Spinal cord (tissue), 10 donors: ENCODE results near the gene TREM2. TPM values are rescaled to one million over a fixed set of nuclear protein-coding genes. Genes with fewer than 3 reads are reported as not detected.

Source experiments
- DNase-seq, 6 donors: peaks; one replicate each; pipeline versions ENCODE4 v3.0.0 to v3.0.0-alpha.2; 2013 to 2015; ENCODE audit warnings: low spot score in 6 of 6, low read depth in 4 of 6
- H3K27ac ChIP-seq: one replicate; pipeline ENCODE4 v1.5.1; 2013; ENCODE audit warnings: low read depth, low read length, control low read depth
- H3K27me3 ChIP-seq: one replicate; pipeline ENCODE4 v1.6.1; 2013; ENCODE audit warnings: low read length; ENCODE audit not compliant: control insufficient read depth, insufficient read depth
- H3K36me3 ChIP-seq: one replicate; pipeline ENCODE4 v1.6.1; 2013; ENCODE audit warnings: low read length; ENCODE audit not compliant: control insufficient read depth, insufficient read depth
- H3K4me1 ChIP-seq: one replicate; pipeline ENCODE4 v1.6.1; 2013; ENCODE audit warnings: low read length; ENCODE audit not compliant: control insufficient read depth, insufficient read depth
- H3K4me3 ChIP-seq: one replicate; pipeline ENCODE4 v1.5.1; 2013; ENCODE audit warnings: low read depth, low read length, control low read depth
- H3K9me3 ChIP-seq: one replicate; pipeline ENCODE4 v1.6.1; 2013; ENCODE audit warnings: low read length; ENCODE audit not compliant: control insufficient read depth, insufficient read depth
- WGBS: methylation state at CpG from one replicate; pipeline ENCODE4 v1.1.5; 2013; ENCODE audit warnings: missing lambda C conversion rate; ENCODE audit not compliant: insufficient coverage; 5-methylcytosine and 5-hydroxymethylcytosine counted together
- polyA plus RNA-seq, 2 donors: library from polyadenylated mRNA; unstranded; fragments of 120-200 nt; gene quantifications; one replicate each; pipeline ENCODE4 v1.2.1, GENCODE V29; 2013; ENCODE audit not compliant: insufficient read length in 2 of 2
- total RNA-seq, 2 donors: library from RNA; depleted of rRNA in 1 of 2; stranded (reverse); fragments of 120-200 nt in 1 of 2; fragments of >200 nt in 1 of 2; gene quantifications; one replicate each; pipeline versions ENCODE4 v1.2.3 to v1.2.4, GENCODE V29; 2013 to 2014
- donor health status: healthy.

Gene TREM2
- total and polyA plus RNA-seq, 4 donors = 20.9 to 27.4 (median 23.4) TPM

- 78% methylated on average over 3 of the region's 3 CpGs for WGBS
- DNase-seq = no peak
- no peak overlapping the region for H3K4me3 ChIP-seq
Measured at GRCh38 chr6:41160933-41161332, 2.0 kb downstream of the TREM2 start.

DNA sequence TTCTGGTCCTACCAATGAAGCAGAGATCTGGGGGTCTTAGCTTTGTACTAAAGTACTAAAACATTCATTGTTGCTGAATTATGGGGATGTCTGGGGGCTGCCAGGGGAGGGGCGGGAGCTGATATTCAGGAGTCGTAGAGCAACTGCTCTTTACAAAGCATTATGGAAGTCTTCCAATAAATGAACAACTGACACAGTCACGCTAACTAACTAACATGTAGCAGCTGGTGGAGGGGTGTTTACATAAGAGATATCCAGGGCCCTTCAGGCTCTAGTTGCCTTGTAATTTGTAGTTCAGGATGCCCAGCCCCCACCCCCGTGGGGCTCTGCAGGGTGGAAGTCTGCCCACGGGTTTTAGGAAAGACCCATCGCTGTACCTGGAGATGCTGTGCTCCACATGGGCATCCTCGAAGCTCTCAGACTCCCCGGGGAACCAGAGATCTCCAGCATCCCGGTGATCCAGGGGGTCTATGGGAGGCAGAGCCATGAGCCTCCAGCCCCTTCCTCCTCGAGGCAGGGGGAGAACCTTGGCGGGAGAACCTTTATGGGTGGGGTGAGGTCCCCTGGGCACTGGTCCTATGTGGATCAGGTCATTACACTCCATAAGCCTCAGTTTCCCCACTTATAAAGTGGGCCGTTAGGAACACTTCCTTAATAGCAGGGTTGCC lies 3.4 kb downstream of the TREM2 start:
- Histone ChIP-seq H3K36me3 (no peaks in the 10 kb centered on the region), H3K27ac (no peak overlapping the region), H3K27me3 (no peaks in the 10 kb centered on the region), H3K4me1 (peaks cover 4% of the 10 kb centered on the region), H3K4me3 (no peak overlapping the region), H3K9me3 (no peaks in the 10 kb centered on the region)
- DNase-seq = no peak
- WGBS = 89% methylated on average over 7 of the region's 12 CpGs

More at GRCh38 chr6:41160933-41161332, 2.0 kb downstream of the TREM2 start:
- H3K27me3 ChIP-seq = no peaks in the 10 kb centered on the region
- H3K27ac ChIP-seq = no peak overlapping the region
- no peaks in the 10 kb centered on the region for H3K9me3 ChIP-seq
- H3K4me1 ChIP-seq = peaks cover 4% of the 10 kb centered on the region
- no peaks in the 10 kb centered on the region for H3K36me3 ChIP-seq

DNA sequence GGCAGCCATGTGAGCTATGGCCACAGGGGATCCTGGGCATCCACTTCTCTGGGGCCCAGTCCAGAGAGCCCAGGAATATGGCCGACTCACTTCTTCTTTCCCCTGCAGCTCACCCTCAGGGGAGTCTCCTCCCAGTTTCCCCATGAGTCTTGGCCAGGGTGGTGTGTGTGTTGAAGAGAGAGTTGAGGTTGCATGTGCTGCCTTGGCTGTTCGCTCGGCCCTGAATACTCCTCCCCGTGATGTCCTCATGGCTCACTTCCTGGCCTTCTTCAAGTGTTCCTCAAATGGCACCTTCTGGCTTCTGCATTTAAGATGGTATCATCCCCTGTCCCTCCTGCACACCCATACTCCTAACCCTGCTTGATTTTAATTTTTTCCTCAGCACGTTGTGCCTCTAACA lies 5.6 kb downstream of the TREM2 start:
- H3K4me3 ChIP-seq = no peak overlapping the region
- 96% methylated on average over 4 of the region's 5 CpGs for WGBS
- H3K9me3 ChIP-seq = no peaks in the 10 kb centered on the region
- no peak overlapping the region for H3K27ac ChIP-seq
- H3K4me1 ChIP-seq = peaks cover 4% of the 10 kb centered on the region
- H3K36me3 ChIP-seq = no peaks in the 10 kb centered on the region
- no peaks in the 10 kb centered on the region for H3K27me3 ChIP-seq
- no peak for DNase-seq

- Histone ChIP-seq H3K27ac (no peak overlapping the region), H3K4me3 (no peak overlapping the region), H3K4me1 (peaks cover 4% of the 10 kb centered on the region), H3K27me3 (no peaks in the 10 kb centered on the region), H3K9me3 (no peaks in the 10 kb centered on the region), H3K36me3 (no peaks in the 10 kb centered on the region)
- DNase-seq = no peak
- WGBS = 94% methylated on average over 6 of the region's 6 CpGs
Measured at GRCh38 chr6:41156771-41157170, 6.1 kb downstream of the TREM2 start.

- no peak for DNase-seq
- H3K27ac ChIP-seq = no peak overlapping the region
- 89% methylated on average over 4 of the region's 4 CpGs for WGBS
- no peaks in the 10 kb centered on the region for H3K9me3 ChIP-seq
- H3K4me1 ChIP-seq = peaks cover 4% of the 10 kb centered on the region
- H3K27me3 ChIP-seq = no peaks in the 10 kb centered on the region
- H3K4me3 ChIP-seq = no peak overlapping the region
- H3K36me3 ChIP-seq = no peaks in the 10 kb centered on the region
Measured at GRCh38 chr6:41156001-41156400, 6.9 kb downstream of the TREM2 start.

- Histone ChIP-seq H3K4me3 (no peak overlapping the region), H3K36me3 (no peaks in the 10 kb centered on the region), H3K4me1 (peaks cover 4% of the 10 kb centered on the region), H3K27ac (no peak overlapping the region), H3K27me3 (no peaks in the 10 kb centered on the region), H3K9me3 (no peaks in the 10 kb centered on the region)
- WGBS = no CpG with 5 or more reads among the region's 7 CpGs
- DNase-seq = no peak
Measured at GRCh38 chr6:41155132-41155805, 7.6 kb downstream of the TREM2 start.

DNA sequence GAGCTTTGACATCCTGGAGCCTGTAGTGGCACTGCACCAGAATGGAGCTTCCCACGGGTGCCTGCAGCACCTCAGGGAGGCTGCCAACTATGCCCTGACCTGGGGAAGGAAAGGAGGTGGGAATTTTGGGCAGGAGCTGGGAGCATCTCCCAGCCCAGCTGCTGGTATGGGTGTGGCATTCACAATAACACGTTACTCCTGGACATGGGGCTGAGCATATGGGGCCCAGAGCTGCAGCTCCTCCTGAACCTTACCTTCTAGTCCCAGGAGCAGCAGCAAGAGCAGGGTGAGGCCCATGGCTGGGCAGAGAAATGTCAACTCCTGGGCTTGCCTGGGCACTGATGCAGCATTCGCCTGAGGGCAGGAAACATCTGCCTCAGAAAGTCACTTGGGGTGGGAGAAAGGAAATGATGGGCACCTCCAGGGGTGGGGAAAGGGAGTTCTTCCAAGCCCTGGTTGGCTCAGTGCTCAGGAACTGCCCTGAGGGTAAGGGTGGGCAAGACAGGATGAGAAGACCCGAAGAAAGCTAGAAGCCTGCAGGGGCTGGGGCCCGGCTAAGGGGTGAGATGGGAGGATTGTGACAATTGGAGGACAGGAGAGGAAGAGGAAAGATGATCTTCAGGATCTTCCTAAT lies 8.8 kb downstream of the TREM2 start, which contains the start of gene TREML1:
Gene TREML1, minus strand, starts transcription at position 356 of the 634 bp plus-strand sequence. Its CDS starts 59 bp downstream, at position 297.
- no peaks in the 10 kb centered on the region for H3K9me3 ChIP-seq
- WGBS = 80% methylated on average over 5 of the region's 5 CpGs
- no peak for DNase-seq

DNA sequence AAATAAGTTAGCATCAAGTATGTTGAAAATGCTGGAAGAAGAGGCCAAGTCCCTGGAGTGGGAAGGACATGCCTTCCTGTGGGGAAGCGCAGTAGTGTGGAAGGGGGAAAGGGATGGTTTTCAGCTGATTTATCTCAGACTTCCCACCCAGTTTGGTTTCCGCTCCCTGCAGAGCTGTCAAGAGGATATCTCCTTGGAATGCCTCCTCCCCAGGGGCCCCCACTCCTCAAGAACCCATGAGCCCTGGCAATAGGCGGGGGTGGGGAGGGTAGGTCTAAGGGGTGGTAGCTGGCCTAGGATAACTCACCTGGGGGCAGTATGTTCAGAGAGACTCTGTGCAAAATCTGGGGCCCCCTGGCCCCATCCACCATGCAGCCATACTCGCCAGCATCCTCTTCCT lies 9.5 kb downstream of the TREM2 start:
- H3K36me3 ChIP-seq = no peaks in the 10 kb centered on the region
- no peak for DNase-seq
- H3K27ac ChIP-seq = no peak overlapping the region
- no peak overlapping the region for H3K4me3 ChIP-seq
- H3K4me1 ChIP-seq = no peaks in the 10 kb centered on the region
- H3K27me3 ChIP-seq = no peaks in the 10 kb centered on the region
- 63% methylated on average over 1 of the region's 4 CpGs for WGBS
- no peaks in the 10 kb centered on the region for H3K9me3 ChIP-seq

More for the DNA sequence above, 8.8 kb downstream of the TREM2 start, which contains the start of gene TREML1:
- H3K27me3 ChIP-seq = no peaks in the 10 kb centered on the region
- no peak within 1 kb of the TSS for H3K27ac ChIP-seq
- no peak within 1 kb of the TSS for H3K4me3 ChIP-seq
- no peaks in the 10 kb centered on the region for H3K4me1 ChIP-seq
- H3K36me3 ChIP-seq = no peaks in the 10 kb centered on the region

DNA sequence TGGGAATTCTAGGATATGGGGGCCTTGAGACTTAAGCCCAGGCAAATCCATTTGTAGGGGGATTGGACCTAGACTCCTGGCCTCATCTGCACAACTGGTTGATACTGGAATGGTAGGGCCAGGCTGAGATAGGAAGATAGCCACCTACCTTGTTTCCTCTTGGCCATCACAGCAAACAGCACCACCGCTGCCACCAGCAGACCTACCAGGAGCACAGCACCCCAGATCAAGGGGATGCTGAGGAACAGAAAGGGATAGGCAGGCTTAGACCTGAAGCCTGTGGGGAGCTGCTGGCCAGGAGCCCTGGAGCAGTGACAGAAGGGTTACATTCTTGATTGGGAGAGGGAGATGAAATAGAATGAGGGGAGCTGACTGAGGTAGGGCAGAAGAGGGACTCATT lies 12.2 kb downstream of the TREM2 start:
- Histone ChIP-seq H3K36me3 (no peaks in the 10 kb centered on the region), H3K9me3 (no peaks in the 10 kb centered on the region), H3K27ac (no peak overlapping the region), H3K4me3 (no peak overlapping the region), H3K27me3 (no peaks in the 10 kb centered on the region), H3K4me1 (no peaks in the 10 kb centered on the region)
- no peak for DNase-seq
- no CpG with 5 or more reads among the region's 1 CpG for WGBS
